ELR (cell line): ENCODE measurements around the gene GABBR2.

ENCODE experiments used
- DNase-seq: peaks from one replicate; pipeline ENCODE4 v3.0.0-alpha.2; 2015; ENCODE audit warnings: low read depth

The GABBR2 gene

DNA sequence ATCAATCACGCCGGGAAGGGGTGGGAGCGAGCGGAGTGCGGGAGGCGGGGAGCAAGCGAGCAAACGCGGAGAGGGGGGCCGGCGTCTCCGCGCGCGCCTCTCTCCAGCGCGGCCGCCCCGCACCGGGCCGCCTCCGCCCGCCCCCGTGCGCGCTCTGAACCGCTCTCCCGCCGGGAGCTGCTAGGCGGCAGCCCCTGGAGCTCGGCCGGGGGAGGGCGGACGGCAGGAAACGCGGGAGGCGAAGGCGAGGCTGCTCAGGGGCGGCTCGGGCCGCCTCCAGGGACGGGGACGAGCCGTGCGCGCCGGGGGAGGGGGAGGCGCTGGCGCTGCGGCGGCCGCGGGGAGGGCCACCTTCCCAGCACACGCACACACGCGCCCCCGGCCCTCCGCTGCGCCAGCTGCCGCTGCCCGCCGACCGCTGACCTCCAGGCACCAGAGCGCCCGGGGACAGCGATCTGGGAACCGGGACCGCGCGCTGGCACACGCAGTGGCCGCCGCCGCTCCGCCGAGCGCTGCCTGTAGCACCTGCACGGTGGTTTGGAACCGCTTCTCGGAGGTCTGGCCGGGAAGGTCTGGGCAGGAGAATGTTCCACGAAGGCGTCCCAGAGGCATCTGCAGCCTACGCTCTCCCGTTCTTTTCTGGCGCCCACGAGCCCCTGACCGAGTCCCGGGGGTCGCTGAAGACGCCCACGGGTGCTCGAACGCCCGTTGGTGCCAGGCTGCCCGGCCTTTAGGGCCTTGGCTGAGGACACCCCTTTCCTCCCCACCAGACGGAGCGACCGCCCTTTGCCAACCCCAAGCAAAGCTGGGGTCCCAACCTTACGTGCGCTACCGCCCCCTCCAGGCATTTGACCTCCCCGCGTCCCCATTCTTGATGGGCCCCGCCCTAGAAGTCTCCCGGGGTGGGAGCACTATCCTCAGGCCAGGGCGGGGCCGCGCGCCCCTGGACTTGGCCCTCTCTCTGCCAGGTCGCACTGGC, at the start of gene GABBR2:
TSS of gene GABBR2 (minus strand) at position 3 of the 979 bp plus-strand sequence. CDS start 198 bp downstream, outside the sequence.
- DNase-seq = peak; percentile 26

DNA sequence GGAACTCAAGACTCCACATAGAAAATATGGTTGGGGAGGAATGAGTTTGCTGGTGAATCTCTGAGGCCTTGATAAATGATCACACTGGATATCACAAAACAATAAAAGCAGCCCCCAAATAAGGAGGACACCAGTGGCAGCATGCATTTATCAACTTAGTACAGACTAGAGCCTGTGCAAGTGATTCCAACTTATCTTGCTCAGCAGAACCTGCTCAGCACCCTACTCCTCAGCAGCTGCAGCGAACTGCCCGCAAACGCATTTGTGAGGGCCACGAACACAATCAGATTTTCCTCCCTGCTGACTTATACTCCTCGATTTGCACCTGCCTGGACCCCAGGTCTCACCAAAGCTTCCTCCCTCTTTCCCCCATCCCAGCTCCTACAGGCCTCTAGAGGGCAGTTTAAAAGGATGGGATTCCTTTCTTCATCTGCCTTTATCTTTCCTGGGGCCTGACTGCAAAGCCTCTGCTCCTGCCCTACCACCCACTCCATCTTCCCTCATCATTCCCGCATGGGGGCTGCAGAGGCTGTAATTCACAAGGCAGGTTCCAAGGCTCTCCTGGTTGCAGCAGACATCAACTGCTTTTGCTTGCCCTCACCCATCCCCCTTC, 46.4 kb upstream of the GABBR2 start:
- no peak for DNase-seq

GRCh38 chr9:98751210-98751609, 42.5 kb upstream of the GABBR2 start:
- DNase-seq = no peak

DNA sequence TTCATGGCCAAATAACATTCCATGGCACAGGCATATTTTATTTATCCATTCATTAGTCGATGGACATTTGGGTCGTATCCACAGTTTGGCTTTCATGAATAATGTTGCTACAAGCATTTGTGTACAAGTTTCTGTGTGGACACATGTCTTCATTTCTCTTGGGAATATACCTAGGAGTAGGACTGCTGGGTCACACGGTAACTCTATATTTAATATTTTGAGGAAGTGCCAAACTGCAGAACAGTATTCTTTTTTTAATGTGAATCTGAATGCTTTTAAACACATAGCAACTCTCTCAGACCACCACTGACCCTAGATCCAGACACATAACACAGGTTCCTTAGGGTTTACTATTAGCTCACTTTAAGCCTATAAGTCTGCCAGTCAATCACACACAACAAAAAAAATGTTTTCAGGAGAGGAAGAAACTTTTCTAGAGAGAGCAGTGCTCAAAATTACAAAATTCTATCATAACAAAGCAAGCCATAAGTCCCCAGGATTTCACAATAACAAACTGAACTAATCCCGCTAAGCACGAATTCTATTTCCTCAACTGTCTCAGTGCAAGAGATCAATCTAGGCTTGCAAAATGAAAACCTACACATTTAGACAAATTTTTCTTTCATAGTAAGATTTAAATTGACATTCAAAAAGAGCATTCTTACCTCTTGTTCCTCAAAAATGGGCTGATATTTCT, 41.8 kb upstream of the GABBR2 start:
- no peak for DNase-seq

DNA sequence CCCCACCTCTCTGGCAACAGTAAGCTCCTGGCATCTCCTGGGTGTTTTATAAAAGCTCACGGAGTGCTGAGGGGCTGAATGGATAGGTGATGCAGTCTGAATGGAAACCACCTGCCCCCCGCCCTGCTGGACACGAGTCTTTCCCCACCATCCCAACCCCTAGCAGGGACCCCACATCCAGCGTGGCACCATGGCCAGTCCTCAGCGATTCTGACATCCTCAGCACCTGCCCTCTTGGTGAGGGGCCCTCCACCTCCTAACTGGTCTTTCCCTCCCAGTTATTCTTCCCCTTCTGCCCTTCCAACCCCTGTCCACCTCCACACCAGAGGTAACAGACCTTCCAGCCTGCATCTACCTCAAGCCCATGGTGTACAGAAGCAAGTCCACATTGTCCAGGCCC, 38.7 kb upstream of the GABBR2 start:
- DNase-seq = no peak

DNA sequence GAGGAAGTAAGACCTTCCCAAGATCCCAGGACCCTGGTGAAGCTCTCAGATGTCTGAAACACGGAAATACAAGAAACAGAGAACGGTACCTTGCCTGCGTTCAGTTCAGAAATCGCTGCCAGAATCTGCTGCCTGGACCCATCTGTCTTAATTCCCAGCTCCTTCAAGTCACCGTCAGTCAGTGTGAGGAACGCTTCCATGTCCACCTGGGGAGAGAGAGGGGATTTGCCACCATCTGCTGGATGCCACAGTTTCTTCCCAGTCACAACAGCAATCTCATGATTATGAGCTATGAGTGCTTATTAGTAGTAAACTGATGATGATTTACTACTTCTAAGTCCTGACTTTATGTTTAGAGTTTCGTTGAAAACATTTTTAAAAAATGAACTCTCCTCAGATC, 36.7 kb upstream of the GABBR2 start:
- no peak for DNase-seq

- no peak for DNase-seq
Measured at GRCh38 chr9:98743818-98744611, 35.3 kb upstream of the GABBR2 start.

DNA sequence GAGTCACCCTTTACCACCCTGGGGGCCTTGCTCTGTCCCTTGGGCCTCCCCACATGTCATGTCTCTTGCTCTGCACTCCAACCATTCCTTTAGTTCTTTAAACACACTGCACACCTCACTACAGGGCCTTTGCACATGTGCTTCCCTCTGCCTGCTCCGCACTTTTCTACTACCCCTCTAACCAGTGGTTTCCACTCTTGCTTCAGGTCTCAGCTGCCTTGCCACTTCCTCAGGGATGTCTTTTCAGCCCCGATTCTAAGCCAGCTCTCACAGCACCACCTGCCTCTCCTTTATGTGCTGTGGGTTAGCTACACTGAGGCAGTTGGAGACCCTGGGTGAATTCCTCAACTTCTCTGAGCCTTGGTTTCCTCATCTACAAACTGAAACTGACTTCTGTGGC, 34.6 kb upstream of the GABBR2 start:
- DNase-seq = no peak

DNA sequence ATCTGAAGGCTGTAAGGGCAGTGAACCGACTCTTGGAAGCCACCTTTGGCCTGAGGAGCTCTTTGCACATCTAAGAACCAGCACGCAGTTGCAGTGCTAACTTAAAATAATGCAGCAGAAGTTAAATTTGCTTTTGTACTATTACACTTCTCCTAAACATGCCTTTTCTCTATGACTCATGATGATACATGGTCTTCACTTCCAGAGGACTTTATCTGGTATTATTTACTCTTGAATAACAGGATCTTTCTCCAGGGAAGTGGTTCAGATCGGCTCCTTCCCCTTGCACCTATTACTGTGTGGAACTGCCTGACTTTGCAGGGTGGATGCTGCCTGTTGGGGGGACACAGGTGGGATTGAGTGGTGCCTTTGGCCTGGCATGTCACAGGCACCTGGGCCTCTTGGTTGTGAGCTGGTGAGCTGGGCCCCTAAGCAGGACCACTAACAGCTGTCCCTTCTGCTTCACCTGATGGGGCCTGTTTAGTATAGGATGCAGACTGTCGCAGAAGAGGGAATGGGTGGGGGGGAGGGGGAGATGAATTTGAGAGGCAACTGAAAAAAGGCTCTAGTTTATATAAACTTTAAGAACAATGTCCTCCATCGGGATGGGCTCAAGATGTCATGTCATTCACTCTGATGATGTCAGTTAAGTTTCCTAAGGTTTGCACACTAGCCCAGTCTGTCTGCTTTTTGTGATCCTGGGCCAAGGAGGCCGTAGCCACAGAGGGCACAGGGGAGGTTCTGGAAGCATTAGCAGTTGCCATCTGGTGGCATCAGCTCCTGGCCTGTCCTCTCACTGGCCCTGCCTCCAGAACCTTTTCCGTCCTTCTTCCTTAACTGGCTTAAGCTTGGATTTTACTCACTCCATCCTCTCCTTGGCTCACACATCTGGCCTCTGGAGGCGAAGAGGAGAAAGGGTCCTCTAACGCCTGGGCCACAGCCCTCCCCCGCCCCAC, 33.9 kb upstream of the GABBR2 start:
- DNase-seq = peak; percentile 71

DNA sequence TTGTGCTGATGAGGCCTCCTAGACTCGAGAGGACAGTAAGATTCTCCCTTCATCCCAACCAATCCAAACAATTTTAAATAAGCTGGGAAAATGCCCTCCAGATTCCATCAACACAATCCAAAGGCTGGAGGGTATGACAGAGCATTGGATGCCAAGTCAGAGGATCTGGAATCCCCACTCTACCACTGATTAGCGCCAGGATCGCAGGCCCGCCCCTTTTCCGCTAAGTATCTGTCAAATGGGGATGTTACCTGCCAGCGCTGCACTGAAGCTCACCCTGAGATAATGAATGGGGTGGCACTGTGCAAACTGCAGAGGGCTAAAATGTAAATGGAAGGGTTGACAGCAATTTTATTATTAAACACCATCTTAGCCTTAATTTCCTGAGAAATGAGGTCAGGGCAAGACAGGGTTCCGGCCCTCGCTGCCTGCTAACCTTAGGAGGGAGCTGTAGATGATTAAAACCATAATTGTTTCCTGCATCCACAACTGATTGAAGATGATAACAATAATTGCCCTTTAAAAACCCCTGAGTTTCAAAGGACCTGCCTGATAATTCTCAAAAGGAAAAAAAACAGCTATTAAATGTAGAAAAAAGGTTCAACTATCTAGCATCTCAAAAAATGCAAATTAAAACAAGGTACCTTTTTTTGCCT, 31.6 kb upstream of the GABBR2 start:
- no peak for DNase-seq

DNA sequence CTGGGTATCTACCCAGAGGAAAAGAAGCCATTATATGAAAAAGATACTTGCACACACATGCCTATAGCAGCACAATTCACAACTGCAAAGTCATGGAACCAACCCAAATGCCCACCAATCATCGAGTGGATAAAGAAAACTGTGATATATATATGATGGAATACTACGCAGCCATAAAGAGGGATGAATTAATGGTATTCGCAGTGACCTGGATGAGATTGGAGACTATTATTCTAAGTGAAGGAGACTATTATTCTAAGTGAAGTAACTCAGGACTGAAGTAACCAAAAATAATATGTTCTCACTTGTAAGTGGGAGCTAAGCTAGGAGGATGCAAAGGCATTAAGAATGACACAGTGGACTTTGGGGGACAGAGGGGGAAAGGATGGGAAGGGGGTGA, 30.0 kb upstream of the GABBR2 start:
- DNase-seq = no peak

- DNase-seq = no peak
Measured at GRCh38 chr9:98736226-98736625, 27.5 kb upstream of the GABBR2 start.

DNA sequence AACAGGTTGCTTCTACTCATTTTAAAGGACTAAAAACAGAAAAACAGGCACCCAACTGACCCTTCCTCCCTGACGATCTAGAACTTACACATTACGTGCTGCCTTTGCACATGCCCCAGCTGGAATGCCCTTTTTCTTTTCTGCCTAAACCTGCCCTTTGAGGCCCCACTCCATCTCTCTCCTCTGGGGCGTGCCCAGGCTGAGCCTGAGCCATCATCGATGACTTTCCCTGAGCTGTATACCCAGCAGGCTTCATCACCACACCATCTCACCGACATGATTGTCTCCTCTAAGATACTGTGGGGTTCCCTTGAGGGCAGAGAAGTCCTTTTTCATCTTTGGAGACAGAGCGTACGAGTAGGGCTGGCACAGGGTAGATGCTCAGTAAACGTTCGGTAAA, 24.1 kb upstream of the GABBR2 start:
- DNase-seq = no peak

DNA sequence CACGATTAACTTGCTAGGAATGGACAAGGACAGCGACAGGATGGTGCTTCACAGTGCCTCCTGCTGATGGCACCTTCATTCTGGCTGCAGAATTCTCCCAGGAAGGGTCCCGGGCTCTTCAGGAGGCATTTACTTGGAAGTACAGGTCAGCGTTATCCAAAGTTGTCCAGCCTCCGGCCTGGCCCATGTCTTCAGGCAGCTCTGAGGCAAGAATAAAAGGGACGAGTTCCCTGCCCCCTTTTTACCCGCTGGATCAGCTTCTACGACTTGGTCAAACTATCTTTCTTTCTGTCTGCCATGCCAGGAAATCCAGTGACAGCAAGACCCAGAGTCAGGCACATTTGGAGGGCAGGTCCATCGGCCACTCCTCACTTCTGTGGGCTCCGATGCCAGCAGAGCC, 23.4 kb upstream of the GABBR2 start:
- DNase-seq = no peak

DNA sequence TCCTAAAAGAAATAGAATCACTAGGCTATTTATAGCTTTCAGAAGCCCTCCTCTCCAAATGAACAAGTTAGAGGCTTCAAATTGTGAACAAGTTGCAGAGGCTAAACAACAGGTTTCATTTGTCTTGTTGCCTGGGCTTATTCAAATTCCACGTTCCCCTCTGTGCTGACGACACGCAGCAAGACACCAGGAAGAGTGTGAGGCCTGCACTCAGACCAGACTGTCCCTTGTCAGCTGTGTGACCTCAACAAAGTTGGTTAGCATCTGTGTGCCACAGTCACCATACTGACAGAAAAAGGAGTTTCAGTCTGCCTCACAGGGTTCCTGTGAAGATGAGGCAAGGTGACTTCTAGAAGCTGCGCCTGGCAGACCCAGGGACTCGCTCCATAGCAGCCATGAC, 22.1 kb upstream of the GABBR2 start:
- no peak for DNase-seq

DNA sequence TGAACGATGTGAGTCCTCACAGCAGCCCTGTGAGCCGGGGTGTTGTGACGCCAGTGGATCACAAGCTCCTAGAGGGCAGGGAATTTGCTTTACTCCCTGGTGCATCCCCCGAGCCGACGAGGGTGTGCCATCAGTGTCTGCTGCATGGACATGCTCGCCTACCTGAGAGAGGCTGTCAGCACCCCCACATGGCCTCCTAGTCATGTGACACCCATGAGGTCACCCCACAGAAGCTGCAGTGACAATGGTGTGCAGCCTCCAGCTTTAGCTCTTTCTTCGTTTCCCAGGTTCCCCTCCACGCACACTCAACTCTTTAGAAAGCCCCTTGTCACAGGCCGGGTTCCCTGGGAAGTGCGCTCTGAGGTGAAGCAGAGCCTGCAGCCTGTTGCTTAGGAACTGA, 19.8 kb upstream of the GABBR2 start:
- no peak for DNase-seq

GRCh38 chr9:98727428-98727827, 18.7 kb upstream of the GABBR2 start:
- no peak for DNase-seq

GRCh38 chr9:98726735-98727134, 18.0 kb upstream of the GABBR2 start:
- peak; percentile 42 for DNase-seq

- no peak for DNase-seq
Measured at GRCh38 chr9:98724810-98725530, 16.2 kb upstream of the GABBR2 start.

- no peak for DNase-seq
Measured at GRCh38 chr9:98721643-98722042, 12.9 kb upstream of the GABBR2 start.
